ENCODE data around the gene PTPRN2.

Gene PTPRN2

DNA sequence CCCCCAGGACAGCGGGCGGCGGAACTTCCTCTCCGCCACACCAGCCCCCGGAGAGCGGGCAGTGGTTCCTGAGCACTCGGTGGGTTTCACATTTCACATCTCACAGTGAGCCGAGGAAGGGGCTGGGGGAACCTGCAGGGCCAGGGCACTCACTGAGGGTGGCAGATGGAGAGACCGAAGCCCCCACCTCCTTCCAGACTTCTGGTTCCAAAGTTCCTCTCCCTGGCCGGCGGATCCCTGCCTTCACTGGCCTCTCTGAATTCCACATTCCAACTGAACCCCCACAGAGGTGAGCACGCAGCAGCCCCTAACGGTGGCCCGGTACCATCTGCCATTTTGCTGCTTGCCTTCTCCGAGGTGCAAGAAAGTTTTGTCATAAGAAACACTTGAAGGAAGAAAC lies 461.0 kb downstream of the PTPRN2 start:
- TF ChIP-seq, protein P1, sequence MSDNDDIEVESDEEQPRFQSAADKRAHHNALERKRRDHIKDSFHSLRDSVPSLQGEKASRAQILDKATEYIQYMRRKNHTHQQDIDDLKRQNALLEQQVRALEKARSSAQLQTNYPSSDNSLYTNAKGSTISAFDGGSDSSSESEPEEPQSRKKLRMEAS (IDR thresholded peaks at IDR 0.05; ENCODE audit: low read depth, low read length) = no peak
- TF ChIP-seq, protein P2, sequence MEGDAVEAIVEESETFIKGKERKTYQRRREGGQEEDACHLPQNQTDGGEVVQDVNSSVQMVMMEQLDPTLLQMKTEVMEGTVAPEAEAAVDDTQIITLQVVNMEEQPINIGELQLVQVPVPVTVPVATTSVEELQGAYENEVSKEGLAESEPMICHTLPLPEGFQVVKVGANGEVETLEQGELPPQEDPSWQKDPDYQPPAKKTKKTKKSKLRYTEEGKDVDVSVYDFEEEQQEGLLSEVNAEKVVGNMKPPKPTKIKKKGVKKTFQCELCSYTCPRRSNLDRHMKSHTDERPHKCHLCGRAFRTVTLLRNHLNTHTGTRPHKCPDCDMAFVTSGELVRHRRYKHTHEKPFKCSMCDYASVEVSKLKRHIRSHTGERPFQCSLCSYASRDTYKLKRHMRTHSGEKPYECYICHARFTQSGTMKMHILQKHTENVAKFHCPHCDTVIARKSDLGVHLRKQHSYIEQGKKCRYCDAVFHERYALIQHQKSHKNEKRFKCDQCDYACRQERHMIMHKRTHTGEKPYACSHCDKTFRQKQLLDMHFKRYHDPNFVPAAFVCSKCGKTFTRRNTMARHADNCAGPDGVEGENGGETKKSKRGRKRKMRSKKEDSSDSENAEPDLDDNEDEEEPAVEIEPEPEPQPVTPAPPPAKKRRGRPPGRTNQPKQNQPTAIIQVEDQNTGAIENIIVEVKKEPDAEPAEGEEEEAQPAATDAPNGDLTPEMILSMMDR (IDR thresholded peaks at IDR 0.05; ENCODE audit: low read depth, low read length) = no peak
- no peak for TF ChIP-seq MYC (IDR thresholded peaks at IDR 0.05; ENCODE audit: low read depth, low read length)
- no peak for TF ChIP-seq POLR2A (IDR thresholded peaks at IDR 0.05; ENCODE audit: extremely low read depth, insufficient read length)
- no peak overlapping the region for H3K4me3 ChIP-seq (ENCODE audit: low read depth, low read length)
- no peak for DNase-seq (ENCODE audit: low read depth)

- TF ChIP-seq, protein P2 (IDR thresholded peaks at IDR 0.05; ENCODE audit: low read depth, low read length) = no peak
- DNase-seq (ENCODE audit: low read depth) = no peak
- no peak overlapping the region for H3K4me3 ChIP-seq (ENCODE audit: low read depth, low read length)
These were observed 461.9 kb downstream of the PTPRN2 start for GRCh38 chr7:158125721-158126120.

DNA sequence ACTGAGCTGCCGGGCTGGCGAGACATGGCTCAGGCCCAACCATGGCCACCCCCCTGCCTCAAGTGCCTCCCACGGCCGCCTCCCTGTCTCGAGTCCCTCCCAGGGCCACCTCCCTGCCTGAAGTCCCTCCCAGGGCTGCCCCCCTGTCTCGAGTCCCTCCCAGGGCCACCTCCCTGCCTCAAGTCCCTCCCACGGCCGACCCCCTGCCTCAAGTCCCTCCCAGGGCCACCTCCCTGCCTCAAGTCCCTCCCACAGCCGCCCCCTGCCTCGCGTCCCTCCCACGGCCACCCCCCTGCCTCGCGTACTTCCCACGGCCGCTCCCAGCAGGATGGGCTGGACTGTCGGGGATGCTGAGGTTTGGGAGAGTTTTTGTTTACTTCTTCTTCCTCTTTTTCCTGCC lies 462.5 kb downstream of the PTPRN2 start:
- no peak for DNase-seq (ENCODE audit: low read depth)
- no peak overlapping the region for H3K4me3 ChIP-seq (ENCODE audit: low read depth, low read length)
- TF ChIP-seq MYC (IDR thresholded peaks at IDR 0.05; ENCODE audit: low read depth, low read length) (no peak), POLR2A (IDR thresholded peaks at IDR 0.05; ENCODE audit: extremely low read depth, insufficient read length) (no peak)
- TF ChIP-seq, protein P2 (IDR thresholded peaks at IDR 0.05; ENCODE audit: low read depth, low read length) = no peak
- TF ChIP-seq, protein P1 (IDR thresholded peaks at IDR 0.05; ENCODE audit: low read depth, low read length) = no peak

- DNase-seq (ENCODE audit: low read depth) = no peak
- TF ChIP-seq, protein P1 (IDR thresholded peaks at IDR 0.05; ENCODE audit: low read depth, low read length) = no peak
- TF ChIP-seq MYC (IDR thresholded peaks at IDR 0.05; ENCODE audit: low read depth, low read length) (no peak), POLR2A (IDR thresholded peaks at IDR 0.05; ENCODE audit: extremely low read depth, insufficient read length) (no peak)
- TF ChIP-seq, protein P2 (IDR thresholded peaks at IDR 0.05; ENCODE audit: low read depth, low read length) = no peak
- H3K4me3 ChIP-seq (ENCODE audit: low read depth, low read length) = no peak overlapping the region
These were observed 462.9 kb downstream of the PTPRN2 start for GRCh38 chr7:158124671-158125079.

- no peak for DNase-seq (ENCODE audit: low read depth)
- H3K4me3 ChIP-seq (ENCODE audit: low read depth, low read length) = no peak overlapping the region
- TF ChIP-seq, protein P2 (IDR thresholded peaks at IDR 0.05; ENCODE audit: low read depth, low read length) = no peak
- TF ChIP-seq POLR2A (IDR thresholded peaks at IDR 0.05; ENCODE audit: extremely low read depth, insufficient read length) (no peak), MYC (IDR thresholded peaks at IDR 0.05; ENCODE audit: low read depth, low read length) (no peak)
- TF ChIP-seq, protein P1 (IDR thresholded peaks at IDR 0.05; ENCODE audit: low read depth, low read length) = no peak
These were observed 463.9 kb downstream of the PTPRN2 start for GRCh38 chr7:158123753-158124152.

DNA sequence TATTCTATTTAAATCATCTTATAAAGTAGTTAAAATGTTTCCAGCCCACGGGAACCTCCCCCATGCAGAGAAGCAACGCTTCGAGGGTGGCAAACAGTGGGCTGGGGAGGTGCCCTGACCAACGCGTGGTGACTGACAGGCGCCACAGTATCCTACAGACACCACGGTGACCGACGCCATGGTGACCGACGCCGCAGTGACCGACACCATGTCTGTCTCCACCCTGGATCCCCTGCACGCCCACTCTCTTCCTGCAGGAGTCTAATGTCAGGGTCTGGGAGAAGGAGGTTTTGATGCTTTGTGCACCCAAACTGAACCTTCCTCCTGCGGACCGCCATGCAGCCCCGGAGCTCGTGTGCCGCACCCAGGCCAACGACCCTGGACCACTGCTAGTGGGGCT lies 464.4 kb downstream of the PTPRN2 start:
- H3K4me3 ChIP-seq (ENCODE audit: low read depth, low read length) = no peak overlapping the region
- TF ChIP-seq MYC (IDR thresholded peaks at IDR 0.05; ENCODE audit: low read depth, low read length) (no peak), POLR2A (IDR thresholded peaks at IDR 0.05; ENCODE audit: extremely low read depth, insufficient read length) (no peak)
- TF ChIP-seq, protein P1 (IDR thresholded peaks at IDR 0.05; ENCODE audit: low read depth, low read length) = no peak
- TF ChIP-seq, protein P2 (IDR thresholded peaks at IDR 0.05; ENCODE audit: low read depth, low read length) = no peak
- DNase-seq (ENCODE audit: low read depth) = no peak
